ENCODE measurements around the gene ALDH5A1.

DNA sequence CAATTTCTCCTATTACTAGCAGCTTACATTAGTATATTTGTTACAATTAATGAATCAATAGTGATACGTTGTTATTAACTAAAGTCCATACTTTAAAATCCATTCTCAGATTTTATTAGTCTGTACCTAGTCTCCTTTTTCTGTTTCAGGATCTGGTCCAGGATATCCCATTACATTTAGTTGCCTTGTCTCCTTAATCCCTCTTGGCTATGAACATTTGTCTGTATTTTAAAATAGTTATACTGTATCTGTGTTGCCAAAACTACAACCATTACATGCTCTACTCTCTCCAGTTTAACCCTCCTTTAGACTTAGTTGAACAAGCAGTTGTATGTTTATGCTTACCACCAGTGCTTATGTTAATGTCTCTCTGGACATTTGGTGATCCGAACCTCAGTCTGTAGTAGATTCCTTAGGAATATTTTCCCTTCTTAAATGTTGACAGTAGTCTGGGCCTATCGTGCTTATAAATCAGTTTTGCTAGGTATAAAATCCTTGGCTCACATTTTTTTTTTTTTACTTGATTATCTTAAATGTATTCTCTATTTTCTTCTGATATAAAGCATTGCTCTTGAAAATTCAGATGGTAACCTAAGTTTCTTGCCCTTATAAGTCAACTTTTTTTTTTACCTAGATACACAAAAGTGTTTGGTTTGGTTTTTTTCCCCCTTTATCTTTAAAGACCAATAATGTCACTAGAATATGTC lies 12.2 kb downstream of the ALDH5A1 start:
- TF ChIP-seq, protein P1, sequence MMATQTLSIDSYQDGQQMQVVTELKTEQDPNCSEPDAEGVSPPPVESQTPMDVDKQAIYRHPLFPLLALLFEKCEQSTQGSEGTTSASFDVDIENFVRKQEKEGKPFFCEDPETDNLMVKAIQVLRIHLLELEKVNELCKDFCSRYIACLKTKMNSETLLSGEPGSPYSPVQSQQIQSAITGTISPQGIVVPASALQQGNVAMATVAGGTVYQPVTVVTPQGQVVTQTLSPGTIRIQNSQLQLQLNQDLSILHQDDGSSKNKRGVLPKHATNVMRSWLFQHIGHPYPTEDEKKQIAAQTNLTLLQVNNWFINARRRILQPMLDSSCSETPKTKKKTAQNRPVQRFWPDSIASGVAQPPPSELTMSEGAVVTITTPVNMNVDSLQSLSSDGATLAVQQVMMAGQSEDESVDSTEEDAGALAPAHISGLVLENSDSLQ (IDR thresholded peaks at IDR 0.05), result no peak
- TF ChIP-seq BHLHE40 (IDR thresholded peaks at IDR 0.05; ENCODE audit: borderline replicate concordance) (no peak), FOXK2 (IDR thresholded peaks at IDR 0.05) (no peak), NFRKB (IDR thresholded peaks at IDR 0.05) (no peak), SUZ12 (IDR thresholded peaks at IDR 0.05) (no peak), FOXA1 (IDR thresholded peaks at IDR 0.05) (no peak), TARDBP (IDR thresholded peaks at IDR 0.05) (no peak), FOXM1 (IDR thresholded peaks at IDR 0.05; ENCODE audit: borderline replicate concordance) (no peak), SP1 (IDR thresholded peaks at IDR 0.05) (no peak)
